CD4-positive, alpha-beta T cell (primary cell): Measurements from ENCODE around the gene XPNPEP2. TPM values are rescaled to one million over a fixed set of nuclear protein-coding genes. Genes with fewer than 3 reads are reported as not detected.
A peak's percentile ranks its signal among the peaks of the same experiment; 100 is the strongest.

Source experiments
- ATAC-seq: fragments of 200-7000 bp; cut with Tn5 transposase; one replicate; pipeline ENCODE4 v1.10.0; 2022; ENCODE audit warnings: mild to moderate bottlenecking; ENCODE audit not compliant: poor library complexity
- CTCF ChIA-PET: fragments of 350-600 bp; sonication (Branson Sonifier 250); formaldehyde crosslinking; loops from one replicate; lab custom pipeline; 2021; ENCODE audit warnings: antibody characterized with exemption, inconsistent platforms; lab: Charles Lee
- POLR2A ChIA-PET: fragments of 350-600 bp; sonication (Branson Sonifier 250); formaldehyde crosslinking; loops from one replicate; lab custom pipeline; 2021; ENCODE audit warnings: antibody characterized with exemption, inconsistent platforms; lab: Charles Lee
- DNase-seq, 14 experiments: peaks; one replicate each; pipeline ENCODE4 v3.0.0-alpha.2; 2013 to 2020; ENCODE audit warnings: mixed read lengths in 2 of 14
- H3K27ac ChIP-seq, 2 donors: one replicate each; pipeline versions ENCODE4 v1.5.1 to v1.7.0; 2013; ENCODE audit warnings: low read length in 2 of 2, low read depth in 1 of 2, mild to moderate bottlenecking in 1 of 2
- H3K27me3 ChIP-seq, 2 experiments: 1 replicate in 1 of 2; 2 replicates in 1 of 2; pipeline versions ENCODE4 v1.6.1 to v1.7.0; 2013; ENCODE audit warnings: low read length in 2 of 2, control low read depth in 1 of 2, mild to moderate bottlenecking in 1 of 2, moderate library complexity in 1 of 2; ENCODE audit not compliant: insufficient read depth in 2 of 2, control insufficient read depth in 1 of 2
- H3K36me3 ChIP-seq: one replicate; pipeline ENCODE4 v1.6.1; 2013; ENCODE audit warnings: low read length, control low read depth; ENCODE audit not compliant: insufficient read depth
- H3K4me1 ChIP-seq: one replicate; pipeline ENCODE4 v1.6.1; 2013; ENCODE audit warnings: low read length, control low read depth; ENCODE audit not compliant: insufficient read depth
- H3K4me3 ChIP-seq: one replicate; pipeline ENCODE4 v1.5.1; 2013; ENCODE audit warnings: mild to moderate bottlenecking, low read length, moderate library complexity
- H3K9me3 ChIP-seq, 2 experiments: 1 replicate in 1 of 2; 2 replicates in 1 of 2; pipeline versions ENCODE4 v1.6.1 to v1.7.0; 2013; ENCODE audit warnings: low read length in 2 of 2, mild to moderate bottlenecking in 2 of 2, control low read depth in 1 of 2, moderate library complexity in 1 of 2; ENCODE audit not compliant: control insufficient read depth in 1 of 2, insufficient read depth in 1 of 2
- H3K27ac Mint-ChIP-seq: one replicate; pipeline ENCODE4 v1.8.0; 2020; ENCODE audit warnings: mixed read lengths
- H3K27me3 Mint-ChIP-seq: one replicate; pipeline ENCODE4 v1.8.0; 2021; ENCODE audit warnings: mixed read lengths
- H3K36me3 Mint-ChIP-seq: one replicate; pipeline ENCODE4 v1.8.0; 2021; ENCODE audit warnings: low read depth, mixed read lengths
- H3K4me1 Mint-ChIP-seq: one replicate; pipeline ENCODE4 v1.8.0; 2021; ENCODE audit warnings: low read depth, mixed read lengths
- H3K4me3 Mint-ChIP-seq: one replicate; pipeline ENCODE4 v1.8.0; 2020; ENCODE audit warnings: mild to moderate bottlenecking, mixed read lengths
- H3K9me3 Mint-ChIP-seq: one replicate; pipeline ENCODE4 v1.8.0; 2020; ENCODE audit warnings: mixed read lengths
- CTCF ChIP-seq: fragments of 200-600 bp; IDR thresholded peaks from one replicate; pipeline ENCODE4 v1.8.0; 2022; ENCODE audit warnings: antibody characterized with exemption, mild to moderate bottlenecking
- intact Hi-C, 2 experiments: fragments of 100-400 bp; cut with DNase I in 1 of 2; cut with micrococcal nuclease in 1 of 2; formaldehyde crosslinking; loops; one replicate each; pipeline versions ENCODE4 v1.15.1 to v1.9.0; 2023 to 2025; cut with DNase I, micrococcal nuclease
- total RNA-seq, 174 experiments: library from RNA in 2 of 174; stranded (reverse) in 2 of 174; gene quantifications; one replicate each; pipeline ENCODE4 v1.2.3 and lab custom pipeline; 2021 to 2026

The XPNPEP2 gene
- total RNA-seq, 2 experiments from 2014 or later = 0.16 to 0.17 TPM

GRCh38 chrX:129791336-129791735 lies 52.6 kb downstream of the XPNPEP2 start:
- ChIA-PET POLR2A (interaction anchor here (1.6 kb wide), 1 partner anchor 35 kb away, joined by 5 read pairs; no protein-coding TSS in a partner anchor), CTCF (no interaction called here)
- no peak for ATAC-seq

DNA sequence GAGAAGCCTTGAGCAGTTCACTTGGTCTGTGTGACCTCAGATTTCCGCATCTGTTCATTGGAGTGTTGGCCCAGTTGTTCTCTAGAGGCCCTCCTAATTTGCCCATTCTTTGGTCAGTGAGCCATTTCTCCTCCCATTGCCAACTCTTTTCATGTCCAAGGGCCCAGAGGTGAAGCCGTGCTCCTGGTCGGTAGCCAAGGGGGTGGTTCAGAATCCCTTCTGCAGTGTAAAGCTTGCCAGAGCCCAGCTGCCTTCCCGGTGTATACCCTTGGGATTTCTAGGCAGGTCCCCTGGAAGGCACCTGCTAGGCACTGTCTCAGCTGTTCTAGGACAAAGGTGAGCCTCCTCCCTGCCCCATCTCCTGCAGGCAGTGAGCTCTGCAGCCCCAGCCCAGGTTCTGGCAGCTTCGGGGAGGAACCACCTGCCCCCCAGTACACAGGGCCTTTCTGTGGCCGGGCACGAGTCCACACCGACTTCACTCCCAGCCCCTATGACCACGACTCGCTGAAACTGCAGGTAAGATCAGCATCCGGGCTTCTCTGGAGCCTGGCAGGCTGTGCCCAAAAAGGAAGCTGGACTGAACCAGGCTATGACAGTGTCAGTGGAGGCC lies 53.3 kb downstream of the XPNPEP2 start:
- no peaks in the 10 kb centered on the region for H3K27me3 Mint-ChIP-seq
- no peak overlapping the region for H3K4me3 ChIP-seq
- no peak for TF ChIP-seq CTCF
- no peak overlapping the region for H3K4me3 Mint-ChIP-seq
- H3K9me3 ChIP-seq = no peaks in the 10 kb centered on the region
- ATAC-seq (no peak), DNase-seq (no peak)
- H3K27ac Mint-ChIP-seq = peak overlapping the region; percentile 33
- CTCF ChIA-PET = no interaction called here
- H3K36me3 ChIP-seq = peaks cover 95% of the 10 kb centered on the region
- H3K4me1 ChIP-seq = peaks cover 32% of the 10 kb centered on the region
- no peaks in the 10 kb centered on the region for H3K9me3 Mint-ChIP-seq
- POLR2A ChIA-PET = interaction anchor here (1.1 kb wide), 1 partner anchor 11 kb away, joined by 7 read pairs; no protein-coding TSS in a partner anchor
- no peaks in the 10 kb centered on the region for H3K27me3 ChIP-seq
- peak overlapping the region in 1 of 2 donors; percentile 35 for H3K27ac ChIP-seq
- peaks cover 7% of the 10 kb centered on the region for H3K4me1 Mint-ChIP-seq
- H3K36me3 Mint-ChIP-seq = peaks cover 75% of the 10 kb centered on the region
- intact Hi-C loops = loop anchor here in 1 of 2 experiments (5.0 kb wide), 1 partner anchor 35 kb away; no protein-coding TSS in a partner anchor

More at GRCh38 chrX:129791336-129791735, 52.6 kb downstream of the XPNPEP2 start:
- H3K9me3 Mint-ChIP-seq = no peaks in the 10 kb centered on the region
- no peaks in the 10 kb centered on the region for H3K27me3 Mint-ChIP-seq
- no peak for DNase-seq
- H3K27ac Mint-ChIP-seq = peak overlapping the region; percentile 33
- H3K4me1 Mint-ChIP-seq = peaks cover 12% of the 10 kb centered on the region
- H3K36me3 ChIP-seq = peaks cover 89% of the 10 kb centered on the region
- no peaks in the 10 kb centered on the region for H3K9me3 ChIP-seq
- no peaks in the 10 kb centered on the region for H3K27me3 ChIP-seq
- no peak overlapping the region for H3K27ac ChIP-seq
- no peak for TF ChIP-seq CTCF
- H3K4me3 ChIP-seq = no peak overlapping the region
- peaks cover 37% of the 10 kb centered on the region for H3K4me1 ChIP-seq
- H3K36me3 Mint-ChIP-seq = peaks cover 80% of the 10 kb centered on the region
- H3K4me3 Mint-ChIP-seq = no peak overlapping the region
- intact Hi-C loops = loop anchor here in 1 of 2 experiments (5.0 kb wide), 1 partner anchor 34 kb away; no protein-coding TSS in a partner anchor

DNA sequence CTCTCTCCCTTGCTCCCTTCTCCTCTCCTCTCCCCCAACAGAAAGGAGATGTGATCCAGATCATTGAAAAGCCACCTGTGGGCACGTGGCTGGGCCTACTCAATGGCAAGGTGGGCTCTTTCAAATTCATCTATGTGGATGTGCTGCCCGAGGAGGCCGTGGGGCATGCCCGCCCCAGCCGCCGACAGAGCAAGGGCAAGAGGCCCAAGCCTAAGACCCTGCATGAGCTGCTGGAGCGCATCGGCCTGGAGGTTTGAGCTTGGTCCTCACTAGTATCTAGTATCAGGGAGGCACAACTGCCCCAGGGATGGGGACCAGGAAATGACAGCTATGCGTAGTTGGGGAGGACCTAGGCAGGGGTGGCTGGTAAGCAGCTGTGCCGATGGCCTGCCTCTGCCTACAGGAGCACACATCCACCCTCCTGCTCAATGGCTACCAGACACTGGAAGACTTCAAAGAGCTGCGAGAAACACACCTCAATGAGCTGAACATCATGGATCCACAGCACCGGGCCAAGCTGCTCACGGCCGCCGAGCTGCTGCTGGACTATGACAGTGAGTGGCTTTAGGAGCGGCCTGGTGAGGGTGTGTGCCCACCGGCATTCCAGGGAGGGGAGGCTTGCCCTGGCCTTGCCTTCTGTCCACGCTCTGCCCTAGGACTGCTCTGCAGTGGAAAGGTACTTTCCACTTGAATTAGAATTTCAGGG lies 54.0 kb downstream of the XPNPEP2 start:
- peaks cover 72% of the 10 kb centered on the region for H3K36me3 Mint-ChIP-seq
- ATAC-seq (no peak), DNase-seq (no peak)
- intact Hi-C loops = loop anchor here in 1 of 2 experiments (5.0 kb wide), 1 partner anchor 35 kb away; no protein-coding TSS in a partner anchor
- Histone ChIP-seq H3K27ac (peak overlapping the region in 1 of 2 donors; percentile 35), H3K9me3 (no peaks in the 10 kb centered on the region), H3K4me3 (no peak overlapping the region), H3K27me3 (no peaks in the 10 kb centered on the region), H3K36me3 (peaks cover 94% of the 10 kb centered on the region), H3K4me1 (peaks cover 26% of the 10 kb centered on the region)
- peak overlapping the region; percentile 27 for H3K27ac Mint-ChIP-seq
- H3K4me1 Mint-ChIP-seq = peaks cover under 1% of the 10 kb centered on the region
- no peaks in the 10 kb centered on the region for H3K9me3 Mint-ChIP-seq
- H3K27me3 Mint-ChIP-seq = no peaks in the 10 kb centered on the region
- no peak for TF ChIP-seq CTCF
- H3K4me3 Mint-ChIP-seq = no peak overlapping the region
- POLR2A ChIA-PET = interaction anchor here (0.9 to 1.1 kb wide), 2 partner anchors 8 to 11 kb away, joined by 3 to 7 read pairs; no protein-coding TSS in a partner anchor
- CTCF ChIA-PET = no interaction called here
